ENCODE measurements around the gene RNF227.

RNF227 gene

GRCh38 chr17:7930841-7931631 is 14.9 kb upstream of the RNF227 start:
- no peak for DNase-seq (ENCODE audit: low spot score)

DNA sequence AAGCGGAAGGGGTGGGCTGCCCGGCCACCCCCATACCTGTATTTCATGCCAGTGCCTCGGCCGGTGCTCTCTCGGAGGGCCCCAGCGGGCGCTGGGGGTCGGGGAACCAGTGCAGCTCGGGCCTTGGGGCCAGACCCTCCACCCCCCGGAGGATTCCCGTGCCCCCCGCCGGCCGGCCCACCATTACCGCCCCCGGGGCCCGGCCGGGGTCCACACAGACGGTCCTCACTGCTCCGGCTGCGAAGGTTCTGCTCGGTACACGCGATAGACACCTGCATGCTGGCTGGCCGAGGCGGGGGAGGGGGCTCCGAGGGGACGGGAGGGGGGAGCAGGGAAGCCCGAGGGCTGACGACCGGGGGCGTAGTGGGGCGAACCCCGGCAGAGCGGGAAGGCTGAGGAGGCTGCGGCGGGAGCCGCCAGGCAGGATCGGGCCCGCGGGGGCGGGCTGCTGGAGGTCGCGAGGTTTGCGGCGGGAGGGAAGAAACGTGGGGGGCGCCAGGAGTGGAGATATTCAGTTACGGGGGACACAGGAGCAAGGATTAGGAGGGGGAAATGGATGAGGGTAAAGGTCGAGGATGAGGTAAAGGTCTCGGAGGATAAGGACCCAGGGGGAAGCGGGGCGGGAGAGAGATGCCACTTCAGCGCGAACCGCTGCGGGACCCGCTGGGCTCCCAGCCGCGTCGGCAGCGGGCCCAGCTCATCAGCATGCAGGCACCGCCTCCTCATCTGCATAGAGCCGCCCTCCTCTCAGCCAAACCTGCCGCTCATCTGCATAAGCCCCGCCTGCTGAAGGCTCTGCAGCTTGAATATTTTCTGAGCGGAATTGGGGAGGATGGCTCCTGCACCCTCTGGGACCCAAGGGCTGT is 13.3 kb upstream of the RNF227 start, which contains the start of gene KCNAB3:
TSS of gene KCNAB3 (minus strand) at position 699 of the 866 bp plus-strand sequence. CDS start at position 278, 421 bp downstream.
- DNase-seq (ENCODE audit: low spot score) = peak; percentile 54

DNA sequence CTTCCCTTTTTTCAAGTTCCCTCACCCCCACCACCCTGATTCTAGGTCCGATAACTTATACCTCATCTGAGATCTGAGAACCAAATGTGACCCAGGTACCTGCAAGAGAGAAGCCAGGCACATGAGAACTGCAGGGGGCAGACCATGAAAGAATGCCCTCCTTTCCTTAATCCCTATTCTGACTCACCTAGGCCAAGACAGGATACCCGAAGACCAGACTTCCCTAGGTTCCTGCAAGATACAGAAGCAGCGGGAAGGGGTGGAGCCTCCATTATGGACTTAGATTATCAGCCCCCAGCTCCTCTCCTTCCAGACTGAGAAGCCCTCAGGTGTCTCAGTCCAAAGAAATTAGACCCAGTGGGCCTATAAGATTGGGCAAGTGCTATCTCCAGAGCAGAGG is 11.5 kb upstream of the RNF227 start:
- DNase-seq (ENCODE audit: low spot score) = no peak

DNA sequence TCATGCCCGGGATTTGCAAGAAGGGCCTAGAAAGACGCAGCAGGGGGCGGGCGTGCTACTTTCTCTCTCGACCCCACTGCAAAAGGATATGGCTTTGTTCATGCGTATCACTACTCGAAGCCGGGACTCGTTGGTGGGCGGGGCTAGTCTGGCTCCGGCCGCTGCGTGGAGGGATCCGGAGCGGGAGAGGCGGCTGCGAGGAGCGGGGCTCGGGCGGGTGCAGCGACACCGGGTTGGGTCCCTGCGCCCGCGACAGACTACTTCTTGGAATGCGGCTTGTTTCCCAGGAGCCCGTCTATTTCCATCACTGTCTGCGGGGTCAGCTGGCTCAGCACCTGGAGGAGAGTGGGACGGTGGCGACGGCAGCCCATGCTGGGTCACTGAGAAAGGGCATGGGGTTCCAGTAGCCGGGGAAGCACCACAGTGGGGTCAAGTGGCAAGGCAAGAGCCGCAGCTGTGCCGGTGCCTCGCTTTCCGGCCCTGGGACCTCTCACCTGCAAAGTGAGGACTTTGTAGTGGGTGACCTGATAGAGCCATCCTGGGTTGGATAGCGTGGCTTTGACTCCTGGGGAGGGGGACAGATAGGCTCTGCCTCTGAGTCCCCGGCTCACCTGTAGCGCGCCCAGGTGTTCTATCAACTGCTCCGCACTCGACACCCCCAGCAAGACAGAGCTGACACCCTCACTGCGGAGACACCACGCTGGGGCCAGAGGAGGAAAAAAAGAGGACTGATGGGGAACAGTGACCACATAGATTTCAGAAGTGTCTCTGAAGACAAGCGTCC is 6.9 kb upstream of the RNF227 start:
- peak; percentile 66 for DNase-seq (ENCODE audit: low spot score)

DNA sequence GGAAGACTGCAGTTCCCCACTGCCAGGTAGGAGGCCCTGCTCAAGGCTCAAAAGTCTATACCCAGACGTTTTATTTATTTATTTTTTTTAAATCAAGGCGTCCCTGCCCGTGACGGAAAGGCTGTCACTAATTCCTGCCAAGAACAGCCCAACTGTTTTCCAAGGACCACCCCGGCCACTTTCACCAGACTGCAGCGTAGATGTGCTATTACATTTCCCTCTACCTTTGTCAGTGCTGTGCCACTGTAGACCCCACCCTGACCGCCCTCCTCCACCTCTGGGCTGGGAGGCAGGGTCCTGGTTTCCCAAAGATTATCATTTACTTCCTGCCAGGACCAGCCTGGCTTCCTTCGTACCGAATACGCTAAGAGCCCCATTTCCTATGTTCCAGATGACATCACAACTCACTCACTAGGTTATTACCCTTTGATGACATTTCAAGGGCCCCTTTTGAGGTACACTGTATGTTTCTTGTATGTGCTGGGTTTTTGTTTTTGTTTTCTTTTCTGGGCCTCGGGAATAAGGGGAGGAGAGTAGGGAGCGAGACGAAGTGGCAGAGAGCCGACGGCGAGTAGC is 6.3 kb upstream of the RNF227 start:
- no peak for DNase-seq (ENCODE audit: low spot score)

DNA sequence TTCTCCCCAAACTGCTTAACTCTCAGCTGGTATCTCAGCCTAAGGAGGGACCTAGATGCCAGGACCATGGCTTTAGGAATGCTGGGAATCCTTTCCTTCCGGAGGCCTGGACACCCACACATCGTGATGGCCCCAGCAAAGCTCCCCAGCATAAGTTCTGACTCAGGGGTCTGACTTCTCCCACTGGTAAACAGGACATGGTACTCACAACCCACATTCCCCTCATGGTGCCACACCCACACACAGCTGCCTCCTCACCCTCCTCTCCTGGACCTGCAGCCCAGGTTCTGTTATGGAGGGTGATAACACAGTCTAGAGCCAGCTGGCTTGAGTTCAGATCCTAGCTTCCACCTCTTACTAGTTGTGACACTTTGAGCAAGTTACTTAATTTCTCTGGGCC is 719 bp upstream of the RNF227 start:
- no peak for DNase-seq (ENCODE audit: low spot score)

- no peak for DNase-seq (ENCODE audit: low spot score)
Observed at GRCh38 chr17:7916385-7916682, 245 bp upstream of the RNF227 start.

DNA sequence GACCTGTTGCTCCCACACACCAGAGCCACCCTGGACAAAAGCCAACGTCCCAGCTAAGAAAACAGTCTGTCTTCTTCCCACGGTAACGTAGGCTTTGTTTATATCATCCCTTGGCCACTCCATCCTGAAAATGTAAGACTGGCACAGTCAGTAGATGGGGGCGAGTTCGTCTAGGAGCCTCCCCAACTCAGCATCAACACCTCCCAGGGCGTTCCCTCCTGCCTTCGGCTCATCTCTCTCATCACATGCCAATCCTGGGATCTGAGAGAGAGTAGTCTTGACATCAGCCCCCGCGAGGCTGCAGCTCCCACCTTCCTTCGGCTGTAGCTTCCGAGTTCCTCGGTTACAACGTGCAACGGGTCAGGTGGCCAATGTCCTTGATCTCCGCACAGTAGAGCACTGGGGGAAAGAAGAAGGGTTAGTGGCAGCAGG is 894 bp downstream of the RNF227 start:
- DNase-seq (ENCODE audit: low spot score) = no peak

- peak; percentile 76 for DNase-seq (ENCODE audit: low spot score)
Observed at GRCh38 chr17:7912927-7913524, 3.1 kb downstream of the RNF227 start.

DNA sequence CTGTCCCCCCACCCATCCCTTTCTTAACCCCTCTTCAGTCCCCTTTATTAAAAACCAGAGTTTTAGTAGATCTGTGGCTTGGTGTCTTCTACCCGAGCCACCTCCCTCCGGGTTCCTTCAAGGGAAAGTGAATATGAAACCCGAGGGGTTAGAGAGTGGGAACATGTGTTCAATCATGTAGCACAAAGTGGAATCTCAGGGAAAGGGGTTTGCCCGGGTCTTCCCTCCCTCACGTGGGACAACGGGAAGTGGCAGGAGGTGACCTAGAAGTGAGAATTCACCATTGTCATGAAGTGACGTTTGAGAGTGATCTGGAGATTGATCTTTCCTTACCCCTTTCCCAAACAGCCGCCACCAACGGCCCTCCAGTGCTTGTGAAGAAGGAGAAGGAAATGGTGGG is 5.0 kb downstream of the RNF227 start:
- no peak for DNase-seq (ENCODE audit: low spot score)

DNA sequence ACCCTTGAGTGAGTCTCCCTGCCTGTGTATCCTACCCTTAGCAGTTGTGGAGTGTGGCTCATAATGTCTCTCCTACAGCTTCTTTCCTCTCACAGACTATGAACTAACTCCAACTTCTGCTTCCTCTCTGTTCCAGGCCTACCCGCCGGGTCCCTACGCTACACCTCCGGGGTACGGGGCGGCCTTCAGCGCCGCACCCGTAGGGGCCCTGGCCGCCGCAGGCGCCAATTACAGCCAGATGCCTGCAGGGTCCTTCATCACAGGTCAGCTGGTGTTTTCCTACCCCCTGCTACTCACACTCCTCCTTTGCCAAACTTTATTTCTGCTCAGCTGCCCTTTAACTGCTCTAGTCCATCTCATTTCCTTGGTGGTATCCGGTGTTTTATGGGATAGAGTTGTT is 5.4 kb downstream of the RNF227 start:
- DNase-seq (ENCODE audit: low spot score) = no peak

- DNase-seq (ENCODE audit: low spot score) = no peak
Observed at GRCh38 chr17:7910281-7910680, 5.8 kb downstream of the RNF227 start.

- DNase-seq (ENCODE audit: low spot score) = no peak
Observed at GRCh38 chr17:7909089-7909488, 7.0 kb downstream of the RNF227 start.

GRCh38 chr17:7903154-7904103 is 12.7 kb downstream of the RNF227 start:
- no peak for DNase-seq (ENCODE audit: low spot score)

- no peak for DNase-seq (ENCODE audit: low spot score)
Observed at GRCh38 chr17:7897773-7898172, 18.3 kb downstream of the RNF227 start.

DNA sequence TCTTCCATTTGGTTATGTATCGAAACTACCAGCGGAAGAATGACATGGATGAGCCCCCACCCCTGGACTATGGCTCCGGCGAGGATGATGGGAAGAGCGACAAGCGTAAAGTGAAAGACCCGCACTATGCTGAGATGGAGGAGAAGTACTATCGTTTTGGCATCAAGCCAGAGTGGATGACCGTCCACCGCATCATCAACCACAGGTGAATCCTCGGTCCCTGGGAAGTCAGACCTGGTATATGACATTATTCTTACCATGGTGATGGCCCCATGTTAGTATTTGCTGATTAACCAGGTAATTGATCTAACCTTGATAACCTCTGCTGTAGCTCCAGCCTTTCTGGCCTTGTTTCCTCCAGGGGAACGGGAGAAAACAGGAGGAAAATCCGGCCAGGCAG is 19.0 kb downstream of the RNF227 start:
- DNase-seq (ENCODE audit: low spot score) = no peak

DNA sequence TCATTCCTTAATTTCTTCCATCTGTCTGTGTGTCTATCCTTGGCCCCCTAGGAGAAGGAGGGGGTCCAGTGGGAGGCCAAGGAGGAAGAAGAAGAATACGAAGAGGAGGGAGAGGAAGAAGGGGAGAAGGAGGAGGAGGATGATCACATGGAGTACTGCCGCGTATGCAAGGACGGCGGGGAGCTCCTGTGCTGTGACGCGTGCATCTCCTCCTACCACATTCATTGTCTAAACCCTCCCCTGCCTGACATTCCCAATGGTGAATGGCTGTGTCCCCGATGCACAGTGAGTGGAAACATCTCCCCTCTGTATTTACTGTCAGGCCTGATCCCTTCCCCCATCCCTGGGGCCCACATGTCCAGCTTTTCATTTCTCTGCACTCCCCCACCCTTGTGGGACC is 21.2 kb downstream of the RNF227 start:
- DNase-seq (ENCODE audit: low spot score) = no peak

DNA sequence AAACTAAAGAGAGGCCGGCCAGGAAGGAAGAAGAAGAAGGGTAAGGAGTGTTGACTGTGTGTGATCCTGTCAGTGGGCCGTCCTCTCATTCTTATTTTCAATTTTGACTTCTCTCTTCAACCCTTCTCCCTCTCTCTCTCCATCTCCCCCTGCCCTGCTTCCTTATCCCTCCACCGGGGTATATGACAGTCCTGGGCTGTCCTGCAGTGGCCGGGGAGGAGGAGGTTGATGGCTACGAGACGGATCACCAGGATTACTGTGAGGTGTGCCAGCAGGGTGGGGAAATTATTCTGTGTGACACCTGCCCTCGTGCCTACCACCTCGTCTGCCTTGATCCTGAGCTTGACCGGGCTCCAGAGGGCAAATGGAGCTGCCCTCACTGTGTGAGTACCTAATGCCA is 21.9 kb downstream of the RNF227 start:
- no peak for DNase-seq (ENCODE audit: low spot score)

DNA sequence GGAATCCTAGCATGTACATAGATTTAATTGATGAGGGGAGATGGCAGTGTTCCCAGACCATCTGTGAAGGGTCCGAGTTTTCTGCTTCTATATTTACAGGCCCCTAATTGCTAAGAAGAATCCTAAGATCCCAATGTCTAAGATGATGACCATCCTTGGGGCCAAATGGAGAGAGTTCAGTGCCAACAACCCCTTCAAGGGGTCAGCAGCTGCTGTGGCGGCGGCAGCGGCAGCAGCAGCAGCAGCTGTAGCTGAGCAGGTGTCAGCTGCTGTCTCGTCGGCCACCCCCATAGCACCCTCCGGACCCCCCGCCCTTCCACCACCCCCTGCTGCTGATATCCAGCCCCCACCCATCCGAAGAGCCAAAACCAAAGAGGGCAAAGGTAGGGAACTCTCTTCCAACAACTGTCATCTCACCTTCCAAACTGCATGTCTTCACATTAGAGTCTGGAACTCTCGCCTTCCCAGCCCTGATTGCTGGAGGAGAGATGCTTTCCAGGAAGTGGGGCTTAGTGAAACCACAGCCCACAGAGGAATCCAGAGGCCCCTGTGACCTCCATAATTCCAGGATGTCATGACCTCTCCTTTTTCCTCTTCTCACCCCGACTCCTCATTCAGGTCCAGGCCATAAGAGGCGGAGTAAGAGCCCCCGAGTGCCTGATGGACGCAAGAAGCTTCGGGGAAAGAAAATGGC is 22.8 kb downstream of the RNF227 start:
- DNase-seq (ENCODE audit: low spot score) = no peak

Data from activated CD4-positive, alpha-beta T cell treated with anti-CD3 and anti-CD28 coated beads, Interleukin-2, Interleukin-4, amounts not matched to agents 100 ng/mL and 50 ng/mL, durations not matched to agents 16 hours and 8 hours (primary cell).